GM15510 (cell line): ENCODE results near the gene CAMSAP1.

Source experiments
- POLR2A ChIP-seq: IDR thresholded peaks from 3 replicates; pipeline ENCODE4 v1.6.1; 2011; ENCODE audit warnings: borderline replicate concordance; ENCODE audit not compliant: insufficient read length; ENCODE audit errors: extremely low read depth

CAMSAP1 gene

GRCh38 chr9:135895202-135895848, 12.0 kb downstream of the CAMSAP1 start:
- no peak for TF ChIP-seq POLR2A

GRCh38 chr9:135893104-135893503, 14.2 kb downstream of the CAMSAP1 start:
- no peak for TF ChIP-seq POLR2A

- no peak for TF ChIP-seq POLR2A
Measured at GRCh38 chr9:135891027-135891631, 16.2 kb downstream of the CAMSAP1 start.

GRCh38 chr9:135890190-135891026, 16.9 kb downstream of the CAMSAP1 start:
- TF ChIP-seq POLR2A: no peak

- TF ChIP-seq POLR2A: no peak
Measured at GRCh38 chr9:135889564-135890189, 17.7 kb downstream of the CAMSAP1 start.

GRCh38 chr9:135888766-135889394, 18.5 kb downstream of the CAMSAP1 start:
- no peak for TF ChIP-seq POLR2A

GRCh38 chr9:135888126-135888765, 19.1 kb downstream of the CAMSAP1 start:
- no peak for TF ChIP-seq POLR2A

- TF ChIP-seq POLR2A: no peak
Measured at GRCh38 chr9:135887585-135888050, 19.7 kb downstream of the CAMSAP1 start.

GRCh38 chr9:135887021-135887507, 20.3 kb downstream of the CAMSAP1 start:
- no peak for TF ChIP-seq POLR2A

GRCh38 chr9:135886147-135886981, 21.0 kb downstream of the CAMSAP1 start:
- no peak for TF ChIP-seq POLR2A

- TF ChIP-seq POLR2A: no peak
Measured at GRCh38 chr9:135885100-135885853, 22.1 kb downstream of the CAMSAP1 start.

- TF ChIP-seq POLR2A: no peak
Measured at GRCh38 chr9:135884328-135885035, 22.9 kb downstream of the CAMSAP1 start.
